K562 (cell line): ENCODE results near the gene IPO5. TPM values are rescaled to one million over a fixed set of nuclear protein-coding genes. Genes with fewer than 3 reads are reported as not detected.

ENCODE experiments used
- ATAC-seq: fragments of 200-7000 bp; cut with Tn5 transposase; 3 replicates; pipeline ENCODE4 v1.9.1; 2020; ENCODE audit warnings: moderate library complexity
- BruUV-seq: library from RNA; stranded (reverse); fragments of 400-500 nt; replicated peaks from 2 replicates; lab custom pipeline; 2021; lab: Mats Ljungman, UMichigan
- CTCF ChIA-PET: fragments of 300-600 bp; formaldehyde crosslinking; extraction: SDS; loops from one replicate; lab custom pipeline; 2021; ENCODE audit warnings: low intra/inter-chr PET ratio; lab: Yijun Ruan, JAX
- POLR2A ChIA-PET: fragments of 300-600, 350-650 bp; sonication (Branson Sonifier 250); formaldehyde crosslinking; extraction: SDS; loops from one replicate; lab custom pipeline; 2021; ENCODE audit warnings: antibody characterized with exemption, inconsistent platforms; lab: Yijun Ruan, JAX
- DNase-seq, 4 experiments: peaks; one replicate each; pipeline versions ENCODE4 v3.0.0 to v3.0.0-alpha.2; 2011 to 2018; ENCODE audit warnings: low spot score in 3 of 4, mixed read lengths in 3 of 4; ENCODE audit errors: extremely low read depth in 1 of 4
- FAIRE-seq: peaks from 2 replicates; lab custom pipeline; 2011; peaks lifted over from hg19 to GRCh38; lab: Jason Lieb, UNC
- H2AFZ ChIP-seq: 2 replicates; pipeline ENCODE4 v1.6.0; 2011; ENCODE audit warnings: low read depth, low read length, control low read depth, inconsistent platforms
- H3K27ac ChIP-seq: fragments of 200-600 bp; 3 replicates; pipeline ENCODE4 v1.8.0; 2011; ENCODE audit warnings: low read depth, mild to moderate bottlenecking, control low read depth, inconsistent platforms, low read length, moderate library complexity, mixed read lengths; ENCODE audit errors: extremely low read depth
- H3K27me3 ChIP-seq, 2 experiments: fragments of 300-600 bp in 1 of 2; 2 replicates in 1 of 2; 3 replicates in 1 of 2; pipeline versions ENCODE4 v1.6.0 to v1.8.0; 2011; ENCODE audit warnings: inconsistent platforms in 2 of 2, low read length in 2 of 2, mild to moderate bottlenecking in 1 of 2, mixed read lengths in 1 of 2, moderate library complexity in 1 of 2; ENCODE audit not compliant: control insufficient read depth in 2 of 2, insufficient read depth in 2 of 2
- H3K36me3 ChIP-seq: fragments of 300-600 bp; 3 replicates; pipeline ENCODE4 v1.8.0; 2011; ENCODE audit warnings: mild to moderate bottlenecking, low read length, inconsistent platforms; ENCODE audit not compliant: control insufficient read depth, insufficient read depth
- H3K4me1 ChIP-seq, 2 experiments: fragments of 200-600 bp in 1 of 2; replicated peaks in 1 of 2; 2 replicates in 1 of 2; 3 replicates in 1 of 2; pipeline versions ENCODE4 v1.5.1 to v1.8.0; 2011; ENCODE audit warnings: inconsistent platforms in 2 of 2, low read length in 2 of 2, mild to moderate bottlenecking in 1 of 2, mixed read lengths in 1 of 2, moderate library complexity in 1 of 2; ENCODE audit not compliant: control insufficient read depth in 2 of 2, insufficient read depth in 2 of 2
- H3K4me2 ChIP-seq: 2 replicates; pipeline ENCODE4 v1.6.1; 2011; ENCODE audit warnings: low read length, control low read depth, inconsistent platforms, mixed read lengths; ENCODE audit not compliant: insufficient read depth
- H3K4me3 ChIP-seq: fragments of 200-600 bp; sonication (generic), shearing (Covaris generic); 2 replicates; pipeline ENCODE4 v1.5.1; 2016; ENCODE audit warnings: control low read depth, inconsistent platforms
- H3K79me2 ChIP-seq: fragments of 200-600 bp; 3 replicates; pipeline ENCODE4 v1.8.0; 2011; ENCODE audit warnings: low read length, inconsistent platforms; ENCODE audit not compliant: control insufficient read depth, insufficient read depth
- H3K9ac ChIP-seq, 2 experiments: 2 replicates each; pipeline versions ENCODE4 v1.6.0 to v1.6.1; 2011; ENCODE audit warnings: low read depth in 2 of 2, low read length in 2 of 2, control low read depth in 1 of 2, inconsistent platforms in 1 of 2, mild to moderate bottlenecking in 1 of 2, mixed read lengths in 1 of 2; ENCODE audit not compliant: insufficient read depth in 1 of 2
- H3K9me1 ChIP-seq: one replicate; pipeline ENCODE4 v1.6.0; 2011; ENCODE audit warnings: inconsistent platforms, mild to moderate bottlenecking, low read length, moderate library complexity; ENCODE audit not compliant: control insufficient read depth, insufficient read depth
- H3K9me3 ChIP-seq: replicated peaks from 2 replicates; pipeline ENCODE4 v1.5.1; 2011; ENCODE audit warnings: low read depth, low read length, inconsistent platforms; ENCODE audit not compliant: control insufficient read depth, insufficient read depth
- H4K20me1 ChIP-seq: replicated peaks from 2 replicates; pipeline ENCODE4 v1.6.1; 2011; ENCODE audit warnings: low read length, inconsistent platforms, mixed read lengths; ENCODE audit not compliant: control insufficient read depth, insufficient read depth
- ATF3 ChIP-seq, 2 experiments: fragments of 450-650 bp in 1 of 2; sonication (generic) in 1 of 2; formaldehyde crosslinking in 1 of 2; IDR thresholded peaks in 1 of 2; conservative IDR thresholded peaks in 1 of 2; 2 replicates each; pipeline versions ENCODE4 v1.6.1 to v1.8.1; 2016 to 2023; ENCODE audit warnings: mild to moderate bottlenecking in 2 of 2, moderate library complexity in 2 of 2, inconsistent platforms in 1 of 2, missing genetic modification reagents in 1 of 2
- FOXA3 ChIP-seq, 2 experiments: fragments of 450-650 bp in 1 of 2; sonication (generic) in 1 of 2; formaldehyde crosslinking; IDR thresholded peaks in 1 of 2; conservative IDR thresholded peaks in 1 of 2; 2 replicates each; pipeline versions ENCODE4 v1.4.0 to v1.8.0; 2020 to 2022; ENCODE audit warnings: mild to moderate bottlenecking in 2 of 2, missing genetic modification reagents in 1 of 2
- THAP12 ChIP-seq: fragments of 250-450 bp; sonication (Bioruptor Pico); IDR thresholded peaks from 2 replicates; pipeline ENCODE4 v1.9.0; 2021; ENCODE audit warnings: mild to moderate bottlenecking, inconsistent platforms
- ZNF699 ChIP-seq: fragments of 250-450 bp; sonication (Bioruptor Pico); IDR thresholded peaks from 2 replicates; pipeline ENCODE4 v1.8.0; 2021; ENCODE audit warnings: mild to moderate bottlenecking, moderate library complexity; ENCODE audit not compliant: insufficient replicate concordance
- WGBS: fragments of 100-300 bp; shearing (Covaris generic); methylation state at CpG from one replicate; pipeline ENCODE4 v1.1.6; 2016; ENCODE audit warnings: low coverage, mixed read lengths; ENCODE audit not compliant: insufficient coverage; ENCODE audit errors: missing lambda C conversion rate; 5-methylcytosine and 5-hydroxymethylcytosine counted together
- in situ Hi-C: fragments of 300-500 bp; cut with MboI; formaldehyde crosslinking; loops from 4 replicates; pipeline ENCODE4 v1.15.0; 2018; ENCODE audit warnings: inconsistent platforms, mixed read lengths
- intact Hi-C: fragments of 100-400 bp; cut with micrococcal nuclease; formaldehyde crosslinking; loops from 2 replicates; pipeline ENCODE4 v1.14.2; 2022
- polyA plus RNA-seq, 8 experiments: library from polyadenylated mRNA; depleted of rRNA in 4 of 8; stranded (reverse) in 5 of 8; unstranded in 3 of 8; fragments of >200 nt; fragmentation: Nextera tagmentation in 2 of 8; fragmentation: Illumina TruSeq in 1 of 8; extraction: Ambion mirVana in 2 of 8; extraction: Trizol in 1 of 8; gene quantifications; 2 replicates each; pipeline versions ENCODE4 v1.2.1 to v1.2.3, GENCODE V29; 2011 to 2014; ENCODE audit warnings: inconsistent platforms in 1 of 8, missing spikeins in 1 of 8
- small RNA-seq: library from RNA; depleted of rRNA; stranded (forward); fragments of <200 nt; gene quantifications from one replicate; pipeline ENCODE3, GENCODE V24; 2014
- total RNA-seq, 7 experiments: library from RNA; depleted of rRNA in 6 of 7; stranded (reverse); fragments of >200 nt in 6 of 7; fragmentation: Illumina TruSeq in 2 of 7; extraction: Trizol in 2 of 7; gene quantifications; 2 replicates each; pipeline versions ENCODE4 v1.2.1 to v1.2.3, GENCODE V29; 2011 to 2021; ENCODE audit warnings: low replicate concordance in 1 of 7

Gene IPO5
- total and polyA plus RNA-seq, 9 of the 15 experiments (the other 6 are each of a cell fraction or from before 2014, with no cell fraction given) = 45.8 to 206 (median 134) TPM

GRCh38 chr13:98071316-98071715 is 117.8 kb downstream of the IPO5 start (continued):
- no peak for TF ChIP-seq THAP12 (CRISPR knock-in tag)

GRCh38 chr13:98072476-98072875 is 119.0 kb downstream of the IPO5 start:
- ATAC-seq (no peak), FAIRE-seq (no peak)

More at GRCh38 chr13:98072476-98072875, 119.0 kb downstream of the IPO5 start:
- POLR2A ChIA-PET = interaction anchor here (0.6 kb wide), 1 partner anchor 29 kb away, joined by 5 read pairs; no protein-coding TSS in a partner anchor
- no peaks in the 10 kb centered on the region for H3K36me3 ChIP-seq
- no peaks in the 10 kb centered on the region for H3K79me2 ChIP-seq
- H3K4me2 ChIP-seq = no peak overlapping the region
- no peaks in the 10 kb centered on the region for H3K9me1 ChIP-seq
- H3K27me3 ChIP-seq = no peaks in the 10 kb centered on the region; a peak in 3 of 5 replicates
- in situ Hi-C loops = no loop called here
- BruUV-seq = no TSS peak
- no peaks in the 10 kb centered on the region for H4K20me1 ChIP-seq
- no peaks in the 10 kb centered on the region for H3K4me1 ChIP-seq
- TF ChIP-seq ZNF699 (no peak), FOXA3 (CRISPR knock-in tag; conservative IDR thresholded peaks at IDR 0.05 in 1 of 2, IDR thresholded peaks at IDR 0.05 in 1 of 2) (no peak), ATF3 (IDR thresholded peaks at IDR 0.05) (no peak), ATF3 (CRISPR knock-in tag; conservative IDR thresholded peaks at IDR 0.05) (no peak)
- TF ChIP-seq, all 486 proteins: peak for 0
- CTCF ChIA-PET = no interaction called here
- Histone ChIP-seq H3K9ac (no peak overlapping the region), H2AFZ (no peak overlapping the region), H3K27ac (no peak overlapping the region), H3K9me3 (no peaks in the 10 kb centered on the region), H3K4me3 (no peak overlapping the region)
- WGBS = 0% methylated on average over 1 of the region's 2 CpGs
- intact Hi-C loops = no loop called here
- no peak for DNase-seq

Small RNA genes within 50 kb of the gene (small RNA-seq; reads per million reads assigned to genes)
- gene FTLP8 = not detected

Other genes starting within 250 kb of the IPO5 start
- not detected in 2 replicates for gene FARP1, start 189.4 kb downstream of the IPO5 start, total RNA-seq (2014; rRNA removed)
- gene FARP1, start 189.4 kb downstream of the IPO5 start, total RNA-seq (2014; rRNA removed; fragmentation: Illumina TruSeq; extraction: Trizol) = 0.07 and 0.16 TPM in 2 replicates
- gene FARP1, start 189.4 kb downstream of the IPO5 start, total RNA-seq (2015; rRNA removed; fragmentation: Illumina TruSeq; extraction: Trizol) = not detected in 2 replicates
- 0.29 and 0.45 TPM in 2 replicates for gene FARP1, start 189.4 kb downstream of the IPO5 start, total RNA-seq (2021)
- 0.04 and 0.11 TPM in 2 replicates for gene FARP1, start 189.4 kb downstream of the IPO5 start, polyA plus RNA-seq (2011; rRNA removed)
- gene FARP1, start 189.4 kb downstream of the IPO5 start, polyA plus RNA-seq (2014; fragmentation: Illumina TruSeq; extraction: Trizol) = 0.06 and 0.17 TPM in 2 replicates
- under 1 TPM in 1 of 2 experiments, not detected in 1; 0.04 TPM for gene FARP1, start 189.4 kb downstream of the IPO5 start, polyA plus RNA-seq (2014; fragmentation: Nextera tagmentation; extraction: Ambion mirVana)
- 0.03 and 0.05 TPM in 2 replicates for gene FARP1, start 189.4 kb downstream of the IPO5 start, polyA plus RNA-seq (2014; rRNA removed)
- gene RNF113B, start 223.6 kb downstream of the IPO5 start, total RNA-seq (2014; rRNA removed) = not detected in 2 replicates
- gene RNF113B, start 223.6 kb downstream of the IPO5 start, total RNA-seq (2014; rRNA removed; fragmentation: Illumina TruSeq; extraction: Trizol) = not detected in 2 replicates
- gene RNF113B, start 223.6 kb downstream of the IPO5 start, total RNA-seq (2015; rRNA removed; fragmentation: Illumina TruSeq; extraction: Trizol) = 0.11 TPM in 1 of 2 replicates, not detected in the other
- not detected in 2 replicates for gene RNF113B, start 223.6 kb downstream of the IPO5 start, total RNA-seq (2021)
- not detected in 2 replicates for gene RNF113B, start 223.6 kb downstream of the IPO5 start, polyA plus RNA-seq (2011; rRNA removed)
- gene RNF113B, start 223.6 kb downstream of the IPO5 start, polyA plus RNA-seq (2014; fragmentation: Illumina TruSeq; extraction: Trizol) = 0.09 TPM in 1 of 2 replicates, not detected in the other
- gene RNF113B, start 223.6 kb downstream of the IPO5 start, polyA plus RNA-seq (2014; fragmentation: Nextera tagmentation; extraction: Ambion mirVana) = not detected
- gene RNF113B, start 223.6 kb downstream of the IPO5 start, polyA plus RNA-seq (2014; rRNA removed) = not detected in 2 replicates